Measurements from ENCODE around the gene EIF1AY. TPM values are rescaled to one million over a fixed set of nuclear protein-coding genes. Genes with fewer than 3 reads are reported as not detected.

EIF1AY gene
- total RNA-seq (100 to 1,000 TPM in 7 of 10 donors, not detected in 3; 195 to 272 (median 249) TPM), polyA plus RNA-seq (10 to 100 TPM; 52.3 to 76.2 TPM)
- long read RNA-seq, donor 1, transcript EIF1AY-201 (7 exons, 1,390 nt) = major isoform, 91 of 110 reads
- long read RNA-seq, donor 1, partial matches to known transcripts = 14 of 110 reads
- long read RNA-seq, donor 1, other reads (novel, unspliced or antisense) = 3 of 110 reads
- long read RNA-seq, donor 2 = 0 reads
- long read RNA-seq, donor 3 = 0 reads

- H3K4me3 ChIP-seq = peak within 1 kb of the TSS in 7 of 10 donors; percentile 7 to 80 (median 75)
- peaks cover 0 to 37% (median 0%) of the 10 kb centered on the region in 9 donors for H3K4me1 ChIP-seq
- no peaks in the 10 kb centered on the region for H3K27me3 ChIP-seq
- H3K27ac ChIP-seq = peak within 1 kb of the TSS in 7 of 10 donors; percentile 82 to 92 (median 88)
- intact Hi-C loops (cut with DNase I) = loop anchor here in 1 of 10 donors (10.0 kb wide), 1 partner anchor 1501 kb away; no protein-coding TSS in a partner anchor
- 0% methylated on average over 29 to 31 of the region's 31 CpGs for WGBS, 2 donors
- DNase-seq = peak; percentile 83 to 93
- no peaks in the 10 kb centered on the region for H3K9me3 ChIP-seq
- no peak for TF ChIP-seq CTCF (IDR thresholded peaks at IDR 0.05)
- H3K36me3 ChIP-seq = peaks cover 0 to 10% (median 0%) of the 10 kb centered on the region in 9 donors
- peak in 5 of 8 donors; percentile 98 to 99 (median 99) for ATAC-seq
Measured at GRCh38 chrY:20575531-20576121, at the start of gene EIF1AY. Gene EIF1AY, plus strand, starts transcription at chrY:20575776. Its CDS starts 96 bp downstream, at chrY:20575872.

GRCh38 chrY:20528435-20528834, 47.1 kb upstream of the EIF1AY start:
- Histone ChIP-seq H3K27ac (no peak overlapping the region), H3K9me3 (no peaks in the 10 kb centered on the region), H3K4me1 (peaks cover 0 to 7% (median 0%) of the 10 kb centered on the region in 9 donors), H3K36me3 (no peaks in the 10 kb centered on the region), H3K4me3 (no peak overlapping the region), H3K27me3 (no peaks in the 10 kb centered on the region)
- DNase-seq (no peak), ATAC-seq (no peak)
- intact Hi-C loops (cut with DNase I) = no loop called here
- 74 to 82% methylated on average over 6 of the region's 6 CpGs for WGBS, 2 donors
- no peak for TF ChIP-seq CTCF (IDR thresholded peaks at IDR 0.05)

- H3K9me3 ChIP-seq = no peaks in the 10 kb centered on the region
- no peak overlapping the region for H3K4me3 ChIP-seq
- no peak for TF ChIP-seq CTCF (IDR thresholded peaks at IDR 0.05)
- H3K4me1 ChIP-seq = no peaks in the 10 kb centered on the region
- no peak for ATAC-seq
- H3K36me3 ChIP-seq = no peaks in the 10 kb centered on the region
- intact Hi-C loops (cut with DNase I) = no loop called here
- WGBS, 2 donors = 64 to 79% methylated on average over 1 of the region's 1 CpG
- DNase-seq = no peak
- H3K27ac ChIP-seq = no peak overlapping the region
- no peaks in the 10 kb centered on the region for H3K27me3 ChIP-seq
Measured at GRCh38 chrY:20538186-20538585, 37.4 kb upstream of the EIF1AY start.

GRCh38 chrY:20538933-20539332, 36.6 kb upstream of the EIF1AY start:
- intact Hi-C loops (cut with DNase I) = no loop called here
- Histone ChIP-seq H3K9me3 (no peaks in the 10 kb centered on the region), H3K27ac (no peak overlapping the region), H3K36me3 (no peaks in the 10 kb centered on the region), H3K4me3 (no peak overlapping the region), H3K27me3 (no peaks in the 10 kb centered on the region), H3K4me1 (no peaks in the 10 kb centered on the region)
- no peak for TF ChIP-seq CTCF (IDR thresholded peaks at IDR 0.05)
- ATAC-seq (no peak), DNase-seq (no peak)

Data from heart right ventricle (tissue), 16 donors.